SU-DHL-6 (cell line): ENCODE measurements around the gene FBP1.

Experiments used
- H2AFZ ChIP-seq: fragments of 200-600 bp; sonication (generic); 2 replicates; pipeline ENCODE4 v1.6.1; 2014; ENCODE audit warnings: low read depth, mild to moderate bottlenecking, moderate library complexity, mixed read lengths, antibody characterized with exemption, low read length; ENCODE audit not compliant: severe bottlenecking
- H3F3A ChIP-seq: fragments of 200-600 bp; shearing (Covaris generic); 2 replicates; pipeline ENCODE4 v1.6.0; 2016; ENCODE audit warnings: antibody characterized with exemption, mild to moderate bottlenecking; ENCODE audit not compliant: insufficient read depth
- H3K27ac ChIP-seq: fragments of 200-600 bp; sonication (generic); 2 replicates; pipeline ENCODE4 v1.5.1; 2016; ENCODE audit warnings: low read depth, mild to moderate bottlenecking, low read length, moderate library complexity, mixed read lengths
- H3K27me3 ChIP-seq: fragments of 200-600 bp; sonication (generic), shearing (Covaris generic); 2 replicates; pipeline ENCODE4 v1.6.0; 2014; ENCODE audit warnings: mild to moderate bottlenecking, low read length
- H3K36me3 ChIP-seq: fragments of 200-600 bp; sonication (generic); 2 replicates; pipeline ENCODE4 v1.6.1; 2014; ENCODE audit warnings: mild to moderate bottlenecking, low read length, mixed read lengths
- H3K4me2 ChIP-seq: fragments of 300-600, 200-600 bp; shearing (Covaris generic), sonication (generic); 2 replicates; pipeline ENCODE4 v1.6.0; 2014; ENCODE audit warnings: low read length, low read depth, mild to moderate bottlenecking; ENCODE audit not compliant: poor library complexity, severe bottlenecking
- H3K4me3 ChIP-seq: fragments of 200-600 bp; sonication (generic); 2 replicates; pipeline ENCODE4 v1.5.1; 2014; ENCODE audit warnings: antibody characterized with exemption, low read length, mild to moderate bottlenecking, mixed read lengths; ENCODE audit not compliant: insufficient read depth, poor library complexity, severe bottlenecking
- H3K79me2 ChIP-seq: fragments of 200-600 bp; sonication (generic); 2 replicates; pipeline ENCODE4 v1.6.1; 2014; ENCODE audit warnings: mild to moderate bottlenecking, low read length, moderate library complexity; ENCODE audit not compliant: insufficient read depth
- H3K9ac ChIP-seq: fragments of 200-600 bp; sonication (generic); 2 replicates; pipeline ENCODE4 v1.7.0; 2014; ENCODE audit warnings: mild to moderate bottlenecking, low read length
- H3K9me2 ChIP-seq: fragments of 200-600 bp; sonication (generic); replicated peaks from 2 replicates; pipeline ENCODE4 v1.6.1; 2014; ENCODE audit warnings: low read length; ENCODE audit not compliant: insufficient read depth
- H3K9me3 ChIP-seq: fragments of 200-600 bp; sonication (generic); 2 replicates; pipeline ENCODE4 v1.6.1; 2014; ENCODE audit warnings: low read length, mixed read lengths; ENCODE audit not compliant: insufficient read depth
- H4K20me1 ChIP-seq: fragments of 200-600 bp; sonication (generic); 2 replicates; pipeline ENCODE4 v1.6.1; 2014; ENCODE audit warnings: low read depth, mild to moderate bottlenecking, antibody characterized with exemption, low read length, moderate library complexity, mixed read lengths
- EZH2phosphoT487 ChIP-seq: fragments of 200-600 bp; sonication (generic), shearing (Covaris generic); conservative IDR thresholded peaks from 2 replicates; pipeline ENCODE4 v1.6.1; 2018; ENCODE audit warnings: mild to moderate bottlenecking, antibody characterized with exemption, low read length, moderate library complexity, mixed read lengths
- TF ChIP-seq, protein P1 (sequence below): fragments of 200-600 bp; sonication (generic); IDR thresholded peaks from one replicate; pipeline ENCODE4 v1.5.1; 2017; ENCODE audit warnings: antibody characterized with exemption, mild to moderate bottlenecking, low read length, moderate library complexity; ENCODE audit not compliant: insufficient read depth, poor library complexity, severe bottlenecking

FBP1 gene

DNA sequence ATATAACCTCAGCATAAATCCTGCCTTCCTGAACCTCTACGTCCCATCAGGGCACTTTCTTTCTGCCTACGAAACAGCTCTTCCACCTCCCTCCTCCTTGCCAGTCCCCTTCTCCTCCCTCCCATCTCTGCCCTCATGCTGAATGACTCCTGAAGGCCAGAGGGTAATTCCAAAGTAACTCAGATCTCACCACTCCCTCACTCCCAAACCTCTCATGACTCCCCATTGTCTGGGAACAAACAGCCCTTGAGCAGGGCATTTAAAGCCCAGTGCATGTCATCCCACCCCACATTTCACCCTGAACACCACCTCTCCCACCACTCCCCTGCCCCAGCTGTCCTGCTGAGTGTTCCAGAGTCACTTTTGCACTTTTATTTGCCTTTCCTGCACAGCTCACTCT is 8.9 kb upstream of the FBP1 start:
- H3K4me3 ChIP-seq: no peak overlapping the region
- H3K9me2 ChIP-seq: no peaks in the 10 kb centered on the region
- no peaks in the 10 kb centered on the region for H3K79me2 ChIP-seq
- no peak overlapping the region for H3K9ac ChIP-seq
- H3K4me2 ChIP-seq: no peak overlapping the region
- H3K36me3 ChIP-seq: no peaks in the 10 kb centered on the region
- H3F3A ChIP-seq: no peaks in the 10 kb centered on the region
- H2AFZ ChIP-seq: no peak overlapping the region
- no peaks in the 10 kb centered on the region for H4K20me1 ChIP-seq
- no peak overlapping the region for H3K27ac ChIP-seq
- no peaks in the 10 kb centered on the region for H3K27me3 ChIP-seq
- TF ChIP-seq EZH2phosphoT487: no peak
- no peaks in the 10 kb centered on the region for H3K9me3 ChIP-seq

DNA sequence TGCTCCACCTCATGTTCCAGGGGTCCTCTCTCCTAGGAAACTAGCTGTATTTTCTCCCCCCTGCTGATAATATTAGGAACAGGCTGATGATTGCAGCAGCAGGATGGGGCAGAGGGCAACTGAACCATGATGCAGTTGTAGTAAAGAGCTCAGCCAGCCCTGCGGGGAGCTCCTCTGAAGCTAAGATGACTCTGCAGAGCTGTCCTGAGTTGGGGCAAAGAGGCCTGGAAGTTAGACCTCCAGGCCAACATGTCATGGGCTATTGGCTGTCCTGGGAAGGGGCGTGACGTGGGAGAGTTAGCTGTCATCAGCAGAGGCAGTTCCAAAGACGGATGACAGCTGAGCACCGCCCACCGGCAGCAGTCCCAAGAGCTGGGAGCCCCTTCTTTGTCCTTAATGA is 6.6 kb upstream of the FBP1 start:
- Histone ChIP-seq H3K27ac (no peak overlapping the region), H3K4me2 (no peak overlapping the region), H3K9me3 (no peaks in the 10 kb centered on the region), H3K9ac (no peak overlapping the region), H4K20me1 (no peaks in the 10 kb centered on the region), H3K27me3 (no peaks in the 10 kb centered on the region), H3F3A (no peaks in the 10 kb centered on the region), H3K79me2 (no peaks in the 10 kb centered on the region), H3K4me3 (no peak overlapping the region), H2AFZ (no peak overlapping the region), H3K36me3 (no peaks in the 10 kb centered on the region), H3K9me2 (no peaks in the 10 kb centered on the region)
- TF ChIP-seq, protein P1, sequence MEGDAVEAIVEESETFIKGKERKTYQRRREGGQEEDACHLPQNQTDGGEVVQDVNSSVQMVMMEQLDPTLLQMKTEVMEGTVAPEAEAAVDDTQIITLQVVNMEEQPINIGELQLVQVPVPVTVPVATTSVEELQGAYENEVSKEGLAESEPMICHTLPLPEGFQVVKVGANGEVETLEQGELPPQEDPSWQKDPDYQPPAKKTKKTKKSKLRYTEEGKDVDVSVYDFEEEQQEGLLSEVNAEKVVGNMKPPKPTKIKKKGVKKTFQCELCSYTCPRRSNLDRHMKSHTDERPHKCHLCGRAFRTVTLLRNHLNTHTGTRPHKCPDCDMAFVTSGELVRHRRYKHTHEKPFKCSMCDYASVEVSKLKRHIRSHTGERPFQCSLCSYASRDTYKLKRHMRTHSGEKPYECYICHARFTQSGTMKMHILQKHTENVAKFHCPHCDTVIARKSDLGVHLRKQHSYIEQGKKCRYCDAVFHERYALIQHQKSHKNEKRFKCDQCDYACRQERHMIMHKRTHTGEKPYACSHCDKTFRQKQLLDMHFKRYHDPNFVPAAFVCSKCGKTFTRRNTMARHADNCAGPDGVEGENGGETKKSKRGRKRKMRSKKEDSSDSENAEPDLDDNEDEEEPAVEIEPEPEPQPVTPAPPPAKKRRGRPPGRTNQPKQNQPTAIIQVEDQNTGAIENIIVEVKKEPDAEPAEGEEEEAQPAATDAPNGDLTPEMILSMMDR: no peak
- TF ChIP-seq EZH2phosphoT487: no peak

DNA sequence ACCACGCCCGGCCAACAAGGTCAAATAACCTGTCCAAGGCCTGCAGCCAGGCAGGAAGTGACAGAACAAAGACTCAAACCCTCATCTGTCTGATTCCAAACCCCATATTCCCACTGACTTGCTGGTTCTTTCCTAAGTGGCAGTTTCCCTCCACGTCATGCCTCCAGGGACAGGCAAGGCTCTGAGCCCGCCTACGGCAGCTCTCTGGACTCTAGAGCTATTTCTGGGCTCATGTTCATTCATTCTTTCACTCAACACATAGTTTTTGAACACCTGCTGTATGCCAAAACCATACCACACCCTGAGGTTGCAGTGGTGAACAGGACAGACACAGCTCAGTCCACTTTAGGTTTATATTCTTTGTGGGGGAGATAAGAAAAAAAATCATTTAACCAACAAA is 5.2 kb upstream of the FBP1 start:
- no peak overlapping the region for H3K4me2 ChIP-seq
- H3K27ac ChIP-seq: no peak overlapping the region
- H3K9me3 ChIP-seq: no peaks in the 10 kb centered on the region
- no peaks in the 10 kb centered on the region for H3F3A ChIP-seq
- H3K27me3 ChIP-seq: no peaks in the 10 kb centered on the region
- H3K36me3 ChIP-seq: no peaks in the 10 kb centered on the region
- no peak overlapping the region for H3K4me3 ChIP-seq
- TF ChIP-seq, protein P1: no peak
- no peak for TF ChIP-seq EZH2phosphoT487
- H4K20me1 ChIP-seq: no peaks in the 10 kb centered on the region
- no peak overlapping the region for H2AFZ ChIP-seq
- no peaks in the 10 kb centered on the region for H3K9me2 ChIP-seq
- H3K79me2 ChIP-seq: no peaks in the 10 kb centered on the region
- H3K9ac ChIP-seq: no peak overlapping the region

DNA sequence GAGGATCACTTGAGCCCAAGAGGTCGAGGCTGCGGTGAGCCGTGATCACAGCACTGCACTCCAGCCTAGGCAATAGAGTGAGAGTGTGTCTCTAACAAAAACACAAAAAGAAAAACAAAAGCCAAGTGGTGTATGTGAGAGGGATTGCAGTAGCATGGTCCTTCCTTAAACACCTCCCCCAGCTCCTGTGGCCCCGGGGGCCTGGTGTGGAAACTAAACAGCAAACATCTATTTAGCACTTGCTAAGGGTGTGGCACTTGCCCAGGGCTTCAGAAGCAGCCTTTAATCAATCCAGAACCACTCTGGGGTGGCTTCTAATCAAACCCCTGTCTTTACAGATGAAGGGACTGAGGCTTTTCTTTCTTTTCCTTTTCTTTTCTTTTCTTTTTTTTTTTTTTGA is 4.4 kb upstream of the FBP1 start:
- no peak overlapping the region for H3K4me3 ChIP-seq
- TF ChIP-seq, protein P1: no peak
- no peak for TF ChIP-seq EZH2phosphoT487
- H2AFZ ChIP-seq: no peak overlapping the region
- H3K27me3 ChIP-seq: no peaks in the 10 kb centered on the region
- H3F3A ChIP-seq: no peaks in the 10 kb centered on the region
- no peak overlapping the region for H3K4me2 ChIP-seq
- no peak overlapping the region for H3K9ac ChIP-seq
- H3K79me2 ChIP-seq: no peaks in the 10 kb centered on the region
- H3K9me2 ChIP-seq: no peaks in the 10 kb centered on the region
- peaks cover 6% of the 10 kb centered on the region; the same call in 1 of the 2 replicates for H3K9me3 ChIP-seq
- H3K36me3 ChIP-seq: no peaks in the 10 kb centered on the region
- no peak overlapping the region for H3K27ac ChIP-seq
- H4K20me1 ChIP-seq: no peaks in the 10 kb centered on the region
